ENCODE measurements around the gene WDR75.

- TF ChIP-seq CTCF (IDR thresholded peaks at IDR 0.05) (no peak), POLR2AphosphoS5 (IDR thresholded peaks at IDR 0.05) (no peak)
These were observed 36.5 kb downstream of the WDR75 start for GRCh38 chr2:189477756-189478155.
